ENCODE results near the gene PHACTR3.

PHACTR3 gene

DNA sequence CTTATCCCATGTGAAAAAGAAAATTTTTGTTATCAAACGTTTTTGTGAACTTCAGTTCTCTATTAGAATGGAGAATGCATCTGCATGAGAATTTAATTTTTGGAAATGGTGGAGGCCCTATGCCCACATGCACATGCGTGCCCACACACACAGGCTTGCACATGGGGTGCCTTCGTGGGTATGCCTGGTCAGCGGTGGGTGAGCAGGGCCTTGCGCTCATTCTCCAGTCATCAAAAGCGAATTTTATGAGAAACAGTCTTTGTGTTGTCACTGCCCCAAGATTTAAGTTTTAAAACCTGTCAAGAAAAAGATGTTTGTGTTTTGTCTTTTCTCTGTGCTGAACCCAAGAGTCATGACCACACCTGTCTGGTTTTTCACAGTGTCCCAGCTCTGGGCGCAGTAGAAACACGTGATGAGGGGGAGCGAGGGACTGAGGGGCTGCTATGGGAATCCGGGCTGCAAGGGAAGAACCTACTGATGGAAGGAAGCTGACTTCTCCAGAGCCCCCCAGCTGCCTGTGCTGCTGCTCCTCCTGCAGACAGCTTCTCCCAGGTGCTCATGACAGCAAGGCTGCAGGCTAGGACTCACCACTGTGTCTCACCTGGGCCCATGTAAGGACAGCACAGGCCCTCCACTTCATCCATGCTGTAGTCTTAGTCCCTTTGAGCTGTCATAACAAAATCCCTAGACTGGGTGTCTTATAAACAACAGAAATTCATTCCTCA is 175.5 kb downstream of the PHACTR3 start:
- TF ChIP-seq, protein P1, sequence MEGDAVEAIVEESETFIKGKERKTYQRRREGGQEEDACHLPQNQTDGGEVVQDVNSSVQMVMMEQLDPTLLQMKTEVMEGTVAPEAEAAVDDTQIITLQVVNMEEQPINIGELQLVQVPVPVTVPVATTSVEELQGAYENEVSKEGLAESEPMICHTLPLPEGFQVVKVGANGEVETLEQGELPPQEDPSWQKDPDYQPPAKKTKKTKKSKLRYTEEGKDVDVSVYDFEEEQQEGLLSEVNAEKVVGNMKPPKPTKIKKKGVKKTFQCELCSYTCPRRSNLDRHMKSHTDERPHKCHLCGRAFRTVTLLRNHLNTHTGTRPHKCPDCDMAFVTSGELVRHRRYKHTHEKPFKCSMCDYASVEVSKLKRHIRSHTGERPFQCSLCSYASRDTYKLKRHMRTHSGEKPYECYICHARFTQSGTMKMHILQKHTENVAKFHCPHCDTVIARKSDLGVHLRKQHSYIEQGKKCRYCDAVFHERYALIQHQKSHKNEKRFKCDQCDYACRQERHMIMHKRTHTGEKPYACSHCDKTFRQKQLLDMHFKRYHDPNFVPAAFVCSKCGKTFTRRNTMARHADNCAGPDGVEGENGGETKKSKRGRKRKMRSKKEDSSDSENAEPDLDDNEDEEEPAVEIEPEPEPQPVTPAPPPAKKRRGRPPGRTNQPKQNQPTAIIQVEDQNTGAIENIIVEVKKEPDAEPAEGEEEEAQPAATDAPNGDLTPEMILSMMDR (IDR thresholded peaks at IDR 0.05; ENCODE audit: low read depth, low read length, missing control alignments) = no peak
- no peak for DNase-seq (ENCODE audit: extremely low read depth, low read depth)
- H3K4me3 ChIP-seq (replicated peaks; ENCODE audit: low read depth, low read length) = no peak overlapping the region

DNA sequence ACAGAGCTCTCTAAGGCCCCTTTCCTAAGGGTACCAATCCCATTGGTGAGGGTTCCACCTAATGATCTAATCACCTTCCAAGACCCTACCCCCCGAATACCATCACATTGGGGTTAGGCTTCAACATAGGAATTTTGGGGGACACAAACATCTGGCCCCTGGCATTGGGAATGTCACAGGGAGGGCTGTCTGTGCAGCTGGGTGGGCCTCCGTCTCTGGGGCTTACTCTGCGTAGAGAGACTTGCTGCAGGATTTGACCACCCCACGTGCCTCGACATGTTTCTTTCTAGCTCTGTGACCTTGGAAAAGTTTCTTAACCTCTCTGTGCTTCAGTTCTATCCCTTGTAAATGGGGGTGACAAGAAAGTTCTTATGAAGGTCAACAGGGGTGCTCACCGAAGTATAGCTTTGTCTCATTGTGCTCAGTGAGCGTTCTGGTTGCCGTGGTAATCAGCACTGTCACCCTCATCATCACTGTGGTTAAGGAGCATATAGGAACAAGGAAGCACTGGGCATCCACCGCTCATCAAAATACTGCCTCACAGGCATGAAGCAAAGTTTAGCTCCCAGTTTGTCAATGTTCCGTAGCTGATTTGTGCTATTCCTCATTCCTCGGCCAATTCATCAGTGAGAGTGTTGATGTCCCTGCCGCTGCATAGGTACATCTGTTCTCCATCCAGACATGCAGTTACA is 176.3 kb downstream of the PHACTR3 start:
- H3K4me3 ChIP-seq (replicated peaks; ENCODE audit: low read depth, low read length) = no peak overlapping the region
- no peak for DNase-seq (ENCODE audit: extremely low read depth, low read depth)
- TF ChIP-seq, protein P1 (IDR thresholded peaks at IDR 0.05; ENCODE audit: low read depth, low read length, missing control alignments) = no peak

DNA sequence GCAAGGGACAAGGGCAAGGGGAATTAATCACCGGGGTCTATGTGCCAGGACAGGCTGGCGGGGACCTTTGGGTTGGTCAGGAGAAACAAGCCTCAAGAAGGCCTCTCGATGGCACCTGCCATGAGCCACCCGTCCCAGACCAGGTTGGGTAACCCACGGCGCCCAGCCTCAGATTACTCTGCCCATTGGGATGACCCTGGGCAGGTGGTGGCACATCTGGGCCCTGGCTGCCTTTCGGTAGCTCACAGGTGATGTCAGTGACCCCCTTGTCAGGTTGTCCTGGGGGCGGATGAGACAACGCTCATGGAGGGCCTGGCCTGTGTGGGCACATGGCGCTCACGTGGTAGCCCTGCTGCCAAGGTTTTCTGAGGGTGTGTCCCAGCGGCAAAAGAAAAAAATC is 176.9 kb downstream of the PHACTR3 start:
- no peak overlapping the region for H3K4me3 ChIP-seq (replicated peaks; ENCODE audit: low read depth, low read length)
- TF ChIP-seq, protein P1 (IDR thresholded peaks at IDR 0.05; ENCODE audit: low read depth, low read length, missing control alignments) = no peak
- DNase-seq (ENCODE audit: extremely low read depth, low read depth) = no peak

DNA sequence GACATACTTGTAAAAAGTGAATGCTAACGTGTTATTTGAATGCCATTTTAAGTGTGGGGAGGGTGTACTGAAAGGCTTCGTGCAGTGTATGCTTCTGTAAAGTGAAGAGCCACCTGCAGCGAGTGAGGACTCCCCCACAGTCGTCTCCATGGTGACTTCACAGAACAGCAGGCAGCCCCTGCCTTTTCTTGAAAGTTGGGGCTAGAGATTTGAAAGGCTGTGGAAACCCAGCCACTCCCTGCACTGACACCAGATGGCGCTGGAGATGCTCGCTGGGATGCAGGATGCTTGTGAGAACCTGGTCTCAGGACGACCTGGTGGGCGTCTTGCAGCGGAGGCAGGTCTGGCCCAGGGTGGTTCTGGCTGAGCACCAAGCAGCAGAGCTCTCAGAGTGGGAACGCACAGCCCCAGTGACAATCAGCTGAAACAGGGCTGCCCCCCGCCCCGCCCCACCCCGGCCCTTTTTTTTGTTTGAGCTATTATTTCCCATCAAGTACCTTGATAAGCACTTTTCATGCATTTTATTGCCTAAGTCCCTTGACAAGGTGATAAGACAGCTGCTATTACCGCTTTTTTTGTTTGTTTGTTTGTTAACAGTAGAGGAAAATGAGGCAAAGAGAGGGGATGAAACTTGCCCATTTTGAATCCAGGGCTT is 178.8 kb downstream of the PHACTR3 start:
- DNase-seq (ENCODE audit: extremely low read depth, low read depth) = peak; percentile 3
- TF ChIP-seq, protein P1 (IDR thresholded peaks at IDR 0.05; ENCODE audit: low read depth, low read length, missing control alignments) = peak; percentile 92

DNA sequence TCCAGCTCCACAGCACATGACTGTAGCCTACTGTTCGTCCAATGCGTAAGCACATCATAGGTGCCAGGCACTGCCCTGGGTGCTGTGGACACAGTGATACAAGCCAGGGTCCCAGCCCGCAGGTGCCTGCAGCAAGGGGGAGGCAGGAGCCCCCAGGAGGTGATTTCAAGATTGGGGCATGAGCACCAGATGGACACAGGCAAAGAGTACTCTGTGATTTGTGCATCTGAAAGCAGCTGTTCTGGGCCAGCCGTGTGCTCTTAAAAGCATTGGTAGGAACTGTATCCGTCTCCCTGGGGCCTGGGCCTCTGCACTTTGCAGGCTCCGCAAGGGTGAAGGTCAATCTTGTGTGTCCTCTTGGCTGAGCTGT is 179.3 kb downstream of the PHACTR3 start:
- no peak overlapping the region for H3K4me3 ChIP-seq (replicated peaks; ENCODE audit: low read depth, low read length)
- TF ChIP-seq, protein P1 (IDR thresholded peaks at IDR 0.05; ENCODE audit: low read depth, low read length, missing control alignments) = no peak
- DNase-seq (ENCODE audit: extremely low read depth, low read depth) = no peak

More for the DNA sequence above, 178.8 kb downstream of the PHACTR3 start:
- no peak overlapping the region for H3K4me3 ChIP-seq (replicated peaks; ENCODE audit: low read depth, low read length)

DNA sequence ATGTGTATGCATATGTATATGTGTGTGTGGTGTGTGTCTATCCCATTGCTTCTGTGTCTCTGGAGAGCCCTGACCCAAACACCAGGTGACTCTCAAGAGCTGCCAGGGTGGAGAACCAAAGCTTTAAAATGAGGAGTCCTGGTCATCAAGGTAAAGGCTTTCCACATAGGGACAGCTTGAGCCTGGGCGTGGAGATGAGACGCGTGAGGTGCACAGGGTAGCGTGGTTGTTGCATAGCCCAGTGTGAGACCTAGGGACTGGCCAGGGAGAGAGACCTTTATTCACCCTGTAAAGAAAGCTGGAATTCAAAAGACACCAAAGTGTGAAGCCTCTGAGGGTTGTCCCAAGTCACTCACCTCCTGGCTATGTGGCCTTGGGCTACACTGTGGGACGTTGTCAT is 180.0 kb downstream of the PHACTR3 start:
- DNase-seq (ENCODE audit: extremely low read depth, low read depth) = no peak
- TF ChIP-seq, protein P1 (IDR thresholded peaks at IDR 0.05; ENCODE audit: low read depth, low read length, missing control alignments) = no peak

More for the DNA sequence above, 180.0 kb downstream of the PHACTR3 start:
- H3K4me3 ChIP-seq (replicated peaks; ENCODE audit: low read depth, low read length) = no peak overlapping the region

Measured in HFF-Myc (cell line).